Neutrophil (primary cell): ENCODE results near the gene GABPB2.

Experiments
- H3K27ac ChIP-seq: fragments of 200-600 bp; sonication (generic); 2 replicates; pipeline ENCODE4 v1.5.1; 2016; ENCODE audit warnings: mild to moderate bottlenecking, moderate library complexity
- H3K27me3 ChIP-seq: fragments of 200-600 bp; sonication (generic); 2 replicates; pipeline ENCODE4 v1.6.0; 2016; ENCODE audit warnings: mild to moderate bottlenecking
- H3K36me3 ChIP-seq: fragments of 200-600 bp; sonication (generic); 2 replicates; pipeline ENCODE4 v1.5.1; 2017
- H3K4me1 ChIP-seq, 2 experiments: fragments of 200-600 bp in 1 of 2; sonication (generic) in 1 of 2; 1 replicate in 1 of 2; 2 replicates in 1 of 2; pipeline versions ENCODE4 v1.5.1 to v1.6.1; 2013 to 2016; ENCODE audit warnings: low read depth in 1 of 2, low read length in 1 of 2, mild to moderate bottlenecking in 1 of 2, moderate library complexity in 1 of 2; ENCODE audit not compliant: control insufficient read depth in 1 of 2, insufficient read depth in 1 of 2
- H3K4me3 ChIP-seq, 2 experiments: fragments of 200-600 bp in 1 of 2; sonication (generic) in 1 of 2; 1 replicate in 1 of 2; 2 replicates in 1 of 2; pipeline ENCODE4 v1.5.1; 2013 to 2016; ENCODE audit warnings: low read depth in 1 of 2, low read length in 1 of 2, mild to moderate bottlenecking in 1 of 2, moderate library complexity in 1 of 2
- H3K9me3 ChIP-seq: fragments of 200-600 bp; sonication (generic); 2 replicates; pipeline ENCODE4 v1.5.1; 2016
- CTCF ChIP-seq: fragments of 200-600 bp; sonication (generic); IDR thresholded peaks from 2 replicates; pipeline ENCODE4 v1.5.1; 2016; ENCODE audit warnings: antibody characterized with exemption

GABPB2 gene

GRCh38 chr1:151104630-151105029, 34.1 kb downstream of the GABPB2 start:
- no peaks in the 10 kb centered on the region for H3K9me3 ChIP-seq
- TF ChIP-seq CTCF: no peak
- H3K4me1 ChIP-seq: no peaks in the 10 kb centered on the region
- H3K36me3 ChIP-seq: peaks cover 16% of the 10 kb centered on the region
- no peaks in the 10 kb centered on the region for H3K27me3 ChIP-seq
- no peak overlapping the region for H3K4me3 ChIP-seq
- no peak overlapping the region for H3K27ac ChIP-seq

DNA sequence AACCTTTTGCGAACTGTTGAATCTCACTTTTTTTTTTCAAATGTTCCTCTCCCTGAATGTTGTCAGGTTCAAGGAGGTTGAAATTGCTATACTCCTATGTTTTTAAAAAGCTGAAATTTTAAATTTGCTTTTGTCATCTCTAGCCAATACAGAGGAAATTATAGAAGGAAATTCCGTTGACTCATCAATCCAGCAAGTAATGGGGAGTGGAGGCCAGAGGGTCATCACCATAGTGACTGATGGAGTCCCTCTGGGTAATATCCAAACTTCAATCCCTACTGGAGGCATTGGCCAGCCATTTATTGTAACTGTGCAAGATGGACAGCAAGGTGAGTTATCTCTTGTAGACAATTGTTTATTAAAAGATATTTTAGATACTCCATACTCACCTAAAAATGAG, 36.3 kb downstream of the GABPB2 start:
- no peak for TF ChIP-seq CTCF
- Histone ChIP-seq H3K27me3 (no peaks in the 10 kb centered on the region), H3K27ac (no peak overlapping the region)

DNA sequence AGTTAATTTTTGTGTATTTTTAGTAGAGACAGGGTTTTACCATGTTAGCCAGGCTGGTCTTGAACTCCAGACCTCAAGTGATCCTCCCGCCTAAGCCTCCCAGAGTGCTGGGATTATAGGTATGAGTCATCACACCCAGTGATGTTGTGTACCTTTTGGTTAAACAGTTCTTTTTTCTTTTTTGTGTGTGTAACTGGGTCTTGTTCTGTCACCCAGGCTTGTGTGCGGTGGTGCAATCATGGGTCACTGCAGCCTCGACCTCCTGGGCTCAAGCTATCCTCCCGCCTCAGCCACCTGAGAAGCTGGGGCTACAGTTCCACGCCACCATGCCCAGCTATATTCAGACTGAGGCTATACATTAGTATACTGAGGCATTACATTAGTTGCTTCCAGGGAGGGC, 37.8 kb downstream of the GABPB2 start:
- no peaks in the 10 kb centered on the region for H3K4me1 ChIP-seq
- no peak for TF ChIP-seq CTCF
- H3K36me3 ChIP-seq: peaks cover 12% of the 10 kb centered on the region
- H3K27ac ChIP-seq: no peak overlapping the region
- no peak overlapping the region for H3K4me3 ChIP-seq
- no peaks in the 10 kb centered on the region for H3K9me3 ChIP-seq
- no peaks in the 10 kb centered on the region for H3K27me3 ChIP-seq

More for the DNA sequence above, 36.3 kb downstream of the GABPB2 start:
- Histone ChIP-seq H3K9me3 (no peaks in the 10 kb centered on the region), H3K36me3 (peaks cover 16% of the 10 kb centered on the region), H3K4me3 (no peak overlapping the region), H3K4me1 (no peaks in the 10 kb centered on the region)

GRCh38 chr1:151113877-151114276, 43.3 kb downstream of the GABPB2 start:
- Histone ChIP-seq H3K27me3 (no peaks in the 10 kb centered on the region), H3K4me1 (no peaks in the 10 kb centered on the region), H3K27ac (no peak overlapping the region), H3K36me3 (peaks cover 13% of the 10 kb centered on the region), H3K9me3 (no peaks in the 10 kb centered on the region), H3K4me3 (no peak overlapping the region)
- TF ChIP-seq CTCF: no peak

GRCh38 chr1:151124763-151125403, 54.3 kb downstream of the GABPB2 start:
- Histone ChIP-seq H3K4me3 (no peak overlapping the region), H3K9me3 (no peaks in the 10 kb centered on the region), H3K27ac (no peak overlapping the region), H3K27me3 (no peaks in the 10 kb centered on the region), H3K4me1 (no peaks in the 10 kb centered on the region), H3K36me3 (peaks cover 7% of the 10 kb centered on the region)
- no peak for TF ChIP-seq CTCF
